Naive B cell (primary cell): ENCODE results near the gene RNF157. TPM values are rescaled to one million over a fixed set of nuclear protein-coding genes. Genes with fewer than 3 reads are reported as not detected.
"Not testable (repeated sequence)": the region's sequence is repeated elsewhere in the genome, so short reads cannot be mapped to it uniquely, and the experiment has no call there.

ENCODE experiments used
- ATAC-seq, 2 donors: fragments of 150-1000 bp; cut with Tn5 transposase; 2 replicates each; pipeline ENCODE4 v1.10.0; 2021; ENCODE audit warnings: low read depth in 2 of 2, mild to moderate bottlenecking in 2 of 2, moderate library complexity in 2 of 2
- DNase-seq: peaks from one replicate; pipeline ENCODE4 v3.0.0; 2022
- H3K27ac Mint-ChIP-seq, 6 donors: one replicate each; pipeline ENCODE4 v1.8.0; 2020 to 2022; ENCODE audit warnings: mild to moderate bottlenecking in 6 of 6, mixed read lengths in 6 of 6, moderate library complexity in 5 of 6, inconsistent platforms in 2 of 6
- H3K27me3 Mint-ChIP-seq, 3 donors: one replicate each; pipeline ENCODE4 v1.8.0; 2021 to 2022; ENCODE audit warnings: mixed read lengths in 3 of 3, mild to moderate bottlenecking in 1 of 3
- H3K36me3 Mint-ChIP-seq, 2 donors: one replicate each; pipeline ENCODE4 v1.8.0; 2020 to 2022; ENCODE audit warnings: mixed read lengths in 2 of 2, inconsistent platforms in 1 of 2, mild to moderate bottlenecking in 1 of 2
- H3K4me1 Mint-ChIP-seq, 3 donors: one replicate each; pipeline ENCODE4 v1.8.0; 2020 to 2022; ENCODE audit warnings: mixed read lengths in 3 of 3, inconsistent platforms in 1 of 3, mild to moderate bottlenecking in 1 of 3, moderate library complexity in 1 of 3
- H3K4me3 Mint-ChIP-seq, 8 donors: one replicate each; pipeline ENCODE4 v1.8.0; 2020 to 2022; ENCODE audit warnings: mild to moderate bottlenecking in 8 of 8, mixed read lengths in 8 of 8, moderate library complexity in 8 of 8, inconsistent platforms in 2 of 8
- H3K9me3 Mint-ChIP-seq, 7 donors: one replicate each; pipeline ENCODE4 v1.8.0; 2020 to 2022; ENCODE audit warnings: mixed read lengths in 7 of 7, mild to moderate bottlenecking in 5 of 7, inconsistent platforms in 2 of 7, moderate library complexity in 1 of 7
- polyA plus RNA-seq, 6 donors: library from polyadenylated mRNA; unstranded; fragments of 300-500 nt; fragmentation: Illumina TruSeq; gene quantifications; one replicate each; pipeline ENCODE4 v1.2.3, GENCODE V29; 2021; ENCODE audit warnings: low read depth in 6 of 6

The RNF157 gene
- polyA plus RNA-seq, 6 donors from 2014 or later = 0.09 to 0.71 (median 0.22) TPM; not detected in 1

- ATAC-seq (no peak), DNase-seq (no peak)
- Mint-ChIP-seq H3K4me1 (peaks cover 15 to 27% (median 21%) of the 10 kb centered on the region in 3 donors), H3K27ac (no peak overlapping the region), H3K9me3 (no peaks in the 10 kb centered on the region), H3K36me3 (no peaks in the 10 kb centered on the region), H3K4me3 (peak overlapping the region in 2 of 8 donors; percentile 43 to 62), H3K27me3 (peaks cover 32 to 43% (median 36%) of the 10 kb centered on the region in 3 donors)
These were observed 3.8 kb upstream of the RNF157 start for GRCh38 chr17:76243826-76244679.

GRCh38 chr17:76241691-76242255 is 1.5 kb upstream of the RNF157 start:
- H3K4me1 Mint-ChIP-seq = peaks cover 15 to 24% (median 21%) of the 10 kb centered on the region in 3 donors
- H3K4me3 Mint-ChIP-seq = peak overlapping the region; percentile 55 to 94 (median 88)
- peaks cover 0 to under 1% (median 0%) of the 10 kb centered on the region in 7 donors for H3K9me3 Mint-ChIP-seq
- peaks cover 32 to 48% (median 36%) of the 10 kb centered on the region in 3 donors for H3K27me3 Mint-ChIP-seq
- H3K36me3 Mint-ChIP-seq = no peaks in the 10 kb centered on the region
- DNase-seq (no peak), ATAC-seq (no peak)
- no peak overlapping the region for H3K27ac Mint-ChIP-seq

GRCh38 chr17:76241204-76241538 is 878 bp upstream of the RNF157 start:
- Mint-ChIP-seq H3K36me3 (no peaks in the 10 kb centered on the region), H3K4me1 (peaks cover 9 to 18% (median 16%) of the 10 kb centered on the region in 3 donors), H3K27ac (peak overlapping the region in 5 of 6 donors; percentile 52 to 93 (median 81)), H3K4me3 (peak overlapping the region; percentile 84 to 94 (median 88)), H3K27me3 (peaks cover 32 to 48% (median 33%) of the 10 kb centered on the region in 3 donors), H3K9me3 (peaks cover 0 to 3% (median 0%) of the 10 kb centered on the region in 7 donors)
- no peak for ATAC-seq
- no peak for DNase-seq

GRCh38 chr17:76239538-76240274 is 587 bp downstream of the RNF157 start:
- H3K4me1 Mint-ChIP-seq = peaks cover 8 to 16% (median 12%) of the 10 kb centered on the region in 3 donors
- H3K9me3 Mint-ChIP-seq = peaks cover 0 to 3% (median 0%) of the 10 kb centered on the region in 7 donors
- no peak overlapping the region for H3K27ac Mint-ChIP-seq

DNA sequence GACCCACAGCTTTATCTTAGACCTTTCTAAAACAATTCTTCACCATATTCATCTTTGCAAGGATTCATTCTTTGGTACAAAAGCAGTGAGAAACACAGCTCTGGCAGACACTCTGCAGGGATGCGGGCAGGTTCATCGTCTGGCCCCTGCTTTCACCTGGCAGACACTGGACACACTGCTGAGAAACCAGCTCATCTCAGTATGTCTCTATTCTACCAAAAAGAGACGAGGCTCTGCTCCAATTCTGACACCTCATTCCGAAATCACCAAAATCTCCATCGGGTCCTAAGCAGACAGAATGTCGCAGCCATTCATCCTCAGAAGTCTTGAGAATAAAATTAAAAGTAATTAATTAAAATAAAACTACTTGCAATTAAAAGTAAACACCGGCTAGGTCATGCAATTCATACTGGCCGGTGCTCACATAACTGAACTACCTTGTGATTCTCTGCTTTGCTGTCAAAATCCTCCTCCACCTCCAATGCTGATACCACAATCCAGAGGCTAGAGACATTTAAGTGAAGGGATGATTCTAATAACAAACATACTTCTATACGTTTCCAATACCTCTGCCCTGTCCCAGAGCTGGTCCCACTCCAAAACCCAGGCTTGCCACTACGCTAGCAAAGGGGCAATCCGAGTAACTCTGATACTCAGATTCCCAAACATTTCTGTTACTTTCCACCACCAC is 1.3 kb downstream of the RNF157 start:
- peak overlapping the region in 1 of 6 donors; percentile 58 for H3K27ac Mint-ChIP-seq
- peaks cover 27 to 38% (median 31%) of the 10 kb centered on the region in 3 donors for H3K27me3 Mint-ChIP-seq
- peaks cover 8 to 12% (median 12%) of the 10 kb centered on the region in 3 donors for H3K4me1 Mint-ChIP-seq
- H3K4me3 Mint-ChIP-seq = peak overlapping the region; percentile 65 to 91 (median 84)
- H3K36me3 Mint-ChIP-seq = no peaks in the 10 kb centered on the region
- ATAC-seq (no peak), DNase-seq (no peak)
- peaks cover 0 to 3% (median 0%) of the 10 kb centered on the region in 7 donors for H3K9me3 Mint-ChIP-seq

More at GRCh38 chr17:76239538-76240274, 587 bp downstream of the RNF157 start:
- Mint-ChIP-seq H3K27me3 (peaks cover 32 to 43% (median 33%) of the 10 kb centered on the region in 3 donors), H3K4me3 (peak overlapping the region; percentile 65 to 91 (median 84)), H3K36me3 (no peaks in the 10 kb centered on the region)
- peak; percentile 2 to 11 for ATAC-seq
- DNase-seq = no peak

GRCh38 chr17:76237859-76238313 is 2.4 kb downstream of the RNF157 start:
- H3K36me3 Mint-ChIP-seq = no peaks in the 10 kb centered on the region
- peaks cover 16 to 27% (median 20%) of the 10 kb centered on the region in 3 donors for H3K27me3 Mint-ChIP-seq
- peak overlapping the region in 4 of 8 donors; percentile 20 to 83 (median 56) for H3K4me3 Mint-ChIP-seq
- ATAC-seq = no peak
- no peak for DNase-seq
- H3K27ac Mint-ChIP-seq = no peak overlapping the region
- peaks cover 0 to 3% (median 0%) of the 10 kb centered on the region in 7 donors for H3K9me3 Mint-ChIP-seq
- peaks cover 8 to 12% (median 12%) of the 10 kb centered on the region in 3 donors for H3K4me1 Mint-ChIP-seq

- Mint-ChIP-seq H3K9me3 (peaks cover 0 to 3% (median 0%) of the 10 kb centered on the region in 7 donors), H3K4me3 (no peak overlapping the region), H3K27ac (no peak overlapping the region), H3K4me1 (peaks cover 8 to 10% (median 10%) of the 10 kb centered on the region in 3 donors), H3K27me3 (peaks cover 10 to 14% (median 13%) of the 10 kb centered on the region in 3 donors), H3K36me3 (no peaks in the 10 kb centered on the region)
- DNase-seq = no peak
- no peak for ATAC-seq
These were observed 3.7 kb downstream of the RNF157 start for GRCh38 chr17:76236603-76237002.

GRCh38 chr17:76235883-76236282 is 4.4 kb downstream of the RNF157 start:
- Mint-ChIP-seq H3K4me3 (no peak overlapping the region), H3K27ac (no peak overlapping the region), H3K9me3 (peaks cover 0 to 3% (median 0%) of the 10 kb centered on the region in 7 donors), H3K27me3 (peaks cover 3 to 8% (median 7%) of the 10 kb centered on the region in 3 donors), H3K4me1 (peaks cover 2 to 3% (median 3%) of the 10 kb centered on the region in 3 donors), H3K36me3 (no peaks in the 10 kb centered on the region)
- DNase-seq (no peak), ATAC-seq (no peak)

DNA sequence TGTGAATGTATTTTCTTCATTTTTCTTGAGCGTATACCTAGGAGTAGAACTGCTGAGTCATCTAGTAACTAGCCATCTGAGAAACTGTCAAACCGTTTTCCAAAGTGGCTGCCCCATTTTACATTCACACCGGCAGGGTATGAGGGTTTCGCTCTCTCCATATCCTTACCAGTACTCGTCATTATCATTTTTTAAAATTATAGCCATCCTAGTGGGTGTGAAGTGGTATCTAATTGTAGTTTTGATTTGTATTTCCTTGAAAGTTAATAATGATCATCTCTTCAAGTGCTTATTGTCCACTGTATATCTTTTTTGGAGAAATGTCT is 6.0 kb downstream of the RNF157 start:
- no peak for DNase-seq
- Mint-ChIP-seq H3K36me3 (no peaks in the 10 kb centered on the region), H3K4me1 (peaks cover 0 to 2% (median 0%) of the 10 kb centered on the region in 3 donors), H3K4me3 (no peak overlapping the region), H3K9me3 (peaks cover 0 to 3% (median 0%) of the 10 kb centered on the region in 7 donors), H3K27me3 (peaks cover 0 to 5% (median 5%) of the 10 kb centered on the region in 3 donors), H3K27ac (no peak overlapping the region)
- no peak for ATAC-seq

DNA sequence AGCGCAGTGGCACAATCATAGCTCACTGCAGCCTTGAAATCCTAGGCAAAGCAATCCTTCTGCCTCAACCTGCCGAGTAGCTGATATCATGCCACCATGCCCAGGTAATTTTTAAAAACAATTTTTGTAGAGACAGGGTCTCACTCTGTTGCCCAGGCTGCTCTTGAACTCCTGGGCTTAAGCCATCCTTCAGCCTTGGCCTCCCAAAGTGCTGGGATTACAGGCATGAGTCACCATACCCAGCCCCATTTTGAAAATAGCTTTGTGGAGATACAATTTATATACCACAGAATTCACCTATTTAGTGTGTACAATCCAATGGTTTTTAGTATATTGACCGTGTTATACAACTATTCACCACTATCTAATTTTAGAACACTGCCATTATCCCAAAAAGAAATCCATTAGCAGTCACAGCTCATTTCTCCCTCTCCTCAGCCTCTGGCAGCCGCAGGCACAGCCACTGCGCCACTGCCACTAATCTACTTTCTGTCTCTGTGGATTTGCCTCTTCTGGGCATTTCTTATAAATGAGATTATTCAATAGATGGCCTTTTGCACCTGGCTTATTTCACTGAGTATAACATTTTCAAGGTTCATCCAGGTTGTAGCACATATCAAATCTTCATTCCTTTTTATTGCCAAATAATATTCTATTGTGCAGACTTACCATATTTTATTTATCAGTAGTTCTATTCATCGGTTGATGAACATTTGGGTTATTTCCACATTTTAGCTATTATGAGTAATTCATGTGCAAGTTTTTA is 6.5 kb downstream of the RNF157 start:
- no peak overlapping the region for H3K4me3 Mint-ChIP-seq
- no peak for DNase-seq
- no peaks in the 10 kb centered on the region for H3K36me3 Mint-ChIP-seq
- H3K9me3 Mint-ChIP-seq = peaks cover 0 to 3% (median 0%) of the 10 kb centered on the region in 7 donors
- H3K27me3 Mint-ChIP-seq = peaks cover 0 to 9% (median 8%) of the 10 kb centered on the region in 3 donors
- no peak for ATAC-seq
- H3K4me1 Mint-ChIP-seq = no peaks in the 10 kb centered on the region
- peak overlapping the region in 1 of 6 donors; percentile 42 for H3K27ac Mint-ChIP-seq

GRCh38 chr17:76232342-76232741 is 8.0 kb downstream of the RNF157 start:
- DNase-seq = no peak
- H3K27ac Mint-ChIP-seq = no peak overlapping the region
- no peak overlapping the region for H3K4me3 Mint-ChIP-seq
- H3K27me3 Mint-ChIP-seq = peaks cover 0 to 8% (median 5%) of the 10 kb centered on the region in 3 donors
- peaks cover 0 to 3% (median 0%) of the 10 kb centered on the region in 7 donors for H3K9me3 Mint-ChIP-seq
- no peaks in the 10 kb centered on the region for H3K4me1 Mint-ChIP-seq
- H3K36me3 Mint-ChIP-seq = no peaks in the 10 kb centered on the region
- no peak for ATAC-seq

GRCh38 chr17:76226749-76227148 is 13.5 kb downstream of the RNF157 start:
- H3K27ac Mint-ChIP-seq, DNase-seq, H3K9me3 Mint-ChIP-seq, H3K36me3 Mint-ChIP-seq, H3K4me3 Mint-ChIP-seq, H3K4me1 Mint-ChIP-seq, ATAC-seq: not testable (repeated sequence)
- peaks cover 0 to 22% (median 5%) of the 10 kb centered on the region in 3 donors for H3K27me3 Mint-ChIP-seq
